Coronary artery (tissue), 2 donors: Measurements from ENCODE around the gene PRKN.

Experiments
- DNase-seq: peaks from one replicate; pipeline ENCODE4 v3.0.0-alpha.2; 2017; ENCODE audit warnings: low spot score
- H3K27ac ChIP-seq, 2 donors: fragments of 200-600 bp; sonication (generic); one replicate each; pipeline ENCODE4 v1.5.1; 2016 to 2019
- H3K4me3 ChIP-seq: fragments of 200-600 bp; sonication (generic); 2 replicates; pipeline ENCODE4 v1.5.1; 2016; ENCODE audit warnings: mild to moderate bottlenecking, moderate library complexity
- CTCF ChIP-seq: fragments of 200-600 bp; sonication (generic); IDR thresholded peaks from one replicate; pipeline ENCODE4 v1.5.1; 2019; ENCODE audit warnings: antibody characterized with exemption

The PRKN gene

GRCh38 chr6:161618831-161619454 lies 1108.6 kb downstream of the PRKN start:
- Histone ChIP-seq H3K27ac (no peak overlapping the region), H3K4me3 (no peak overlapping the region)
- no peak for DNase-seq
- no peak for TF ChIP-seq CTCF

DNA sequence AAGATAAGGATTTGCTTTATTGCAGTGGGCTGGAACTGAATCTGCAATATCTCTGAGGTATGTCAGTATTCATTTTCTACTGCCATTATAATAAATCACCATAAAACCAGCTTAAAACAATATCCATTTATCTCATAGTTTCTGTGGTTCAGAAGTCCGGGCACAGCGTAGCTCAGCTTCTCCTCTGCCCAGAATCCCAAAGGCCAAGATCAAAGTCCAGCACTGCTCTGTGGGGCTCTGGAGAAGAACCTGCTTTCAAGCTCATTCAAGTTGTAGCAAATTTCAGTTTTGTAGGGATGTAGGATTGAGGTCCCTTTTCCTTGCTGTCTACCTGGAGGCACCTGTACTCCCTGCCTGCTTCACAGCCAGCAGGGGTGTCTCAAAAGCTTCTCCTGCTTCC lies 1113.9 kb downstream of the PRKN start:
- no peak for TF ChIP-seq CTCF
- Histone ChIP-seq H3K4me3 (no peak overlapping the region), H3K27ac (no peak overlapping the region)
- DNase-seq = no peak

DNA sequence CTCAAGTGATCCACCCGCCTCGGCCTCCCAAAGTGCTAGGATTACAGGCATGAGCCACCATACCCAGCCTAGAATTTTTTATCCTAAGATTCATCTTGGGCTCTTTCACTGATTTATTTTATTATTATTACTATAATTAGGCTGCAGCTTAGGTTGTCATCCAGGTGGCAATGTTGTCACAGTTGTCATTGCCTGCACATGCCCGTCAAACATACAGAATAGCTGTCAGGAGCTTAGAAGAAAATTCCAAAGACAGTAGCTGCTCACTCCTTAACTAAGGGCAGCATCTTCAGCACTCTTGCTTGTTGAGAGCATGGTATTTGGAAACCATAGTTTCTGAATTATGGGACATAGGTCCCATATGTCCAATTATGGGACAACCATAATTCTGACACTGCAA lies 1118.8 kb downstream of the PRKN start:
- TF ChIP-seq CTCF = no peak
- no peak for DNase-seq
- no peak overlapping the region for H3K27ac ChIP-seq
- no peak overlapping the region for H3K4me3 ChIP-seq

- Histone ChIP-seq H3K27ac (no peak overlapping the region), H3K4me3 (no peak overlapping the region)
- TF ChIP-seq CTCF = no peak
- no peak for DNase-seq
Observed at GRCh38 chr6:161607696-161608297, 1119.8 kb downstream of the PRKN start.

GRCh38 chr6:161602359-161602758 lies 1125.2 kb downstream of the PRKN start:
- TF ChIP-seq CTCF = no peak

DNA sequence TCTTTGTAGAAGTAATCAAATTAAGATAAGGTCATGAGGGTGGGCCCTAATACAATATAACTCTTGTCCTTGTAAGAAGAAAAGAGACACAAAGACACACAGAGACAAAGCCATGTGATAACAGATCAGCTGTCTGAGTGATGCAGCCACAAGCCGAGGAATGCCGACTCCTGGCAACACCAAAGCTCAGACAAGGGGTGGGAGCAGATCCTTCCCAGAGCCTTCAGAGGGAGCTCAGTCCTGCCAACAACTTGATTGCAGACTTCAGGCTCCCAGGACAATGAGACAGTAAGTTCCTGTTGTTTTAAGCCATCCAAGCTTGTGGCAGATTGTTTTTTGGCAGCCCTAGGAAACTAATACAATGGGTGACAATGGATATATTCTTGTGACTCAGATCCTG lies 1128.7 kb downstream of the PRKN start:
- H3K27ac ChIP-seq = no peak overlapping the region
- TF ChIP-seq CTCF = no peak
- no peak for DNase-seq
- no peak overlapping the region for H3K4me3 ChIP-seq

More at GRCh38 chr6:161602359-161602758, 1125.2 kb downstream of the PRKN start:
- DNase-seq = no peak
- H3K27ac ChIP-seq = no peak overlapping the region
- no peak overlapping the region for H3K4me3 ChIP-seq

DNA sequence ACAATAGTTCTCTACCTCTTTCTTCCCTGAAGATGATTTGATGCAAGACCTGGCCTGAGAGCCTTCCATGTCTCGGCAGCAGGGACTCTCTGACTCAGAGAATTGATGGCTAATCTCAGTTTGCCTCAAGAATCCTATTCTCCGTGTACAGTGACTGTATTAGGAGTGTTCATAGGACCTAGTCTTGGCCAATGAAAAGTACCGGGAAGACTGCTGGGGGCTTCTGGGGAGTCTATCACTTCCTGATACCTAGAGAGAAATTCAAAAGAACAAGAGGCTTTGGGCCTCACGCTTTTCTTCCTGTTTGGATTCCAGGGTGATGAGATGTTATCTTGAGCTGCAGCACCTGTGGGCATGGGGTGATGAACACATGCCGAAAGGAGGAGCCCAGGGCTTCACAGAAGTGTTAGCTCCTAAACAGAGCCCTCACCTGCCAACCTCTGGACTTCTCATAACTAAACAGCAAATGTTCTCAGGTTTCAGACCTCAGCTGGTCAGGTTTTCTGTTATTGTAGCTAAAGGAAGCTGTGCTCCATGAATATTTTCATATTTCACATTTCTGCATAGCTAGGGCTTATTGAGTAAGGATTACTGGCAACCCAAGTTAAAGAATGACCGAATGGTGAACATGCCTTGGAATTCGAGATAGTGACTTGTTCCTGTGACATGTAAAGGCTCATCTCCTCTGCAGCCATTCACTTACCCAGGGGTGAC lies 1130.6 kb downstream of the PRKN start:
- Histone ChIP-seq H3K27ac (no peak overlapping the region), H3K4me3 (no peak overlapping the region)
- DNase-seq = no peak
- no peak for TF ChIP-seq CTCF
